ENCODE data around the gene SMCHD1. TPM values are rescaled to one million over a fixed set of nuclear protein-coding genes. Genes with fewer than 3 reads are reported as not detected.

The SMCHD1 gene
- total and polyA plus RNA-seq, 10 of the 15 experiments (the other 5 are each of a cell fraction or from before 2014, with no cell fraction given) = 6.0 to 110 (median 48.0) TPM

DNA sequence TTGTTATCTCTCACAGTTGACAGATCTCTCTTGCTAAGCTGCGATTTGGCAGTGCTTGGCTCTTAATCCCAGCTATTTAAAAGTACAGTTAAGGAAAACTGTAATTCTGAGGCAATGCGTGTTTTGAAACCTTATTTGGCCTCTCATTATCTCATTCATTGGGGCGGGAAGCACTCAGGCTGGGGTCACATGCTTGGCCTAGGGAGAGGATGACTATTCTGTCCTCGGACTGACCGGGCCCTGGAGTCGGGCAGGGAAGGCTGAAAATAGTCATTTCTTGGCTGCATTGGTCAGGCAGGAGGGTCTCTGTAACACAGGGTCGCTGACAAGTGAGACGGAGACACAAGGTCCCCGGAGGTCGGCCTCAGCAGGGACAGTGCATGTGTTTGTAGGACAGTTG is 171.1 kb downstream of the SMCHD1 start (continued):
- no peak for TF ChIP-seq E4F1 (IDR thresholded peaks at IDR 0.05; ENCODE audit: borderline replicate concordance, partially characterized antibody)
- TF ChIP-seq, protein P1, sequence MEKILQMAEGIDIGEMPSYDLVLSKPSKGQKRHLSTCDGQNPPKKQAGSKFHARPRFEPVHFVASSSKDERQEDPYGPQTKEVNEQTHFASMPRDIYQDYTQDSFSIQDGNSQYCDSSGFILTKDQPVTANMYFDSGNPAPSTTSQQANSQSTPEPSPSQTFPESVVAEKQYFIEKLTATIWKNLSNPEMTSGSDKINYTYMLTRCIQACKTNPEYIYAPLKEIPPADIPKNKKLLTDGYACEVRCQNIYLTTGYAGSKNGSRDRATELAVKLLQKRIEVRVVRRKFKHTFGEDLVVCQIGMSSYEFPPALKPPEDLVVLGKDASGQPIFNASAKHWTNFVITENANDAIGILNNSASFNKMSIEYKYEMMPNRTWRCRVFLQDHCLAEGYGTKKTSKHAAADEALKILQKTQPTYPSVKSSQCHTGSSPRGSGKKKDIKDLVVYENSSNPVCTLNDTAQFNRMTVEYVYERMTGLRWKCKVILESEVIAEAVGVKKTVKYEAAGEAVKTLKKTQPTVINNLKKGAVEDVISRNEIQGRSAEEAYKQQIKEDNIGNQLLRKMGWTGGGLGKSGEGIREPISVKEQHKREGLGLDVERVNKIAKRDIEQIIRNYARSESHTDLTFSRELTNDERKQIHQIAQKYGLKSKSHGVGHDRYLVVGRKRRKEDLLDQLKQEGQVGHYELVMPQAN (conservative IDR thresholded peaks at IDR 0.05) = no peak
- no peak for TF ChIP-seq ZNF24 (IDR thresholded peaks at IDR 0.05)
- TF ChIP-seq CHD2 (IDR thresholded peaks at IDR 0.05; ENCODE audit: borderline replicate concordance, low read depth, low read length) = no peak
- no peak for TF ChIP-seq PAX5 (IDR thresholded peaks at IDR 0.05; ENCODE audit: borderline replicate concordance, low read depth, low read length)
- no peak for TF ChIP-seq ASH2L (IDR thresholded peaks at IDR 0.05; ENCODE audit: borderline replicate concordance, low read depth)
- TF ChIP-seq PBX3 (IDR thresholded peaks at IDR 0.05; ENCODE audit: insufficient replicate concordance, low read depth, low read length) = no peak
- no peak for TF ChIP-seq RB1 (IDR thresholded peaks at IDR 0.05; ENCODE audit: borderline replicate concordance)
- TF ChIP-seq KDM1A (IDR thresholded peaks at IDR 0.05; ENCODE audit: borderline replicate concordance) = no peak
